ENCODE results near the gene OLR1.
A peak's percentile ranks its signal among the peaks of the same experiment; 100 is the strongest.

The OLR1 gene

DNA sequence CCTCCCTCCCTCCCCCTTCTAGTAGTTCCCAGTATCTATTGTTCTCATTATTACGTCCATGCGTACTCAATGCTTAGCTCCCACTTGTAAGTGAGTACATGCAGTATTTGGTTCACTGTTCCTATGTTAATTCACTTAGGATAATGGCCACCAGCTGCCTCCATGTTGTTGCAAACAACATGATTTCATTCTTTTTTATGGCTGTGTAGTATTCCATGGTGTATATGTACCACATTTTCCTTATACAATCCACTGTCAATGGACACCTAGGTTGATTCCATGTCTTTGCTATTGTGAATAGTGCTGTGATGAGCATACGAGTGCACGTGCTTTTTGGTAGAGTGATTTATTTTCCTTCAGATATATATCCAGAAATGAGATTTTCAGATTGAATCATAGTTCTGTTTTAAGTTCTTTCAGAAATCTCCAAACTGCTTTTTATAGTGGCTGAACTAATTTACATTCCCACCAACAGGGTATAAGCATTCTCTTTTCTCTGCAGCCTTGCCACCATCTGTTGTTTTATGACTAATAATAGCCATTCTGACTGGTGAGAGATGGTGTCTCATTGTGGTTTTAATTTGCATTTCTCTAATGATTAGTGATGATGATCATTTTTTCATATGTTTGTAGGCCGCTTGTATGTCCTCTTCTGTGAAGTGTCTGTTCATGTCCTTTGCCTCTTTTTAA is 24.1 kb downstream of the OLR1 start:
- DNase-seq (ENCODE audit: low read depth) = peak; percentile 35
- no peak overlapping the region for H3K4me3 ChIP-seq (ENCODE audit: low read length)
- TF ChIP-seq, protein P1, sequence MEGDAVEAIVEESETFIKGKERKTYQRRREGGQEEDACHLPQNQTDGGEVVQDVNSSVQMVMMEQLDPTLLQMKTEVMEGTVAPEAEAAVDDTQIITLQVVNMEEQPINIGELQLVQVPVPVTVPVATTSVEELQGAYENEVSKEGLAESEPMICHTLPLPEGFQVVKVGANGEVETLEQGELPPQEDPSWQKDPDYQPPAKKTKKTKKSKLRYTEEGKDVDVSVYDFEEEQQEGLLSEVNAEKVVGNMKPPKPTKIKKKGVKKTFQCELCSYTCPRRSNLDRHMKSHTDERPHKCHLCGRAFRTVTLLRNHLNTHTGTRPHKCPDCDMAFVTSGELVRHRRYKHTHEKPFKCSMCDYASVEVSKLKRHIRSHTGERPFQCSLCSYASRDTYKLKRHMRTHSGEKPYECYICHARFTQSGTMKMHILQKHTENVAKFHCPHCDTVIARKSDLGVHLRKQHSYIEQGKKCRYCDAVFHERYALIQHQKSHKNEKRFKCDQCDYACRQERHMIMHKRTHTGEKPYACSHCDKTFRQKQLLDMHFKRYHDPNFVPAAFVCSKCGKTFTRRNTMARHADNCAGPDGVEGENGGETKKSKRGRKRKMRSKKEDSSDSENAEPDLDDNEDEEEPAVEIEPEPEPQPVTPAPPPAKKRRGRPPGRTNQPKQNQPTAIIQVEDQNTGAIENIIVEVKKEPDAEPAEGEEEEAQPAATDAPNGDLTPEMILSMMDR (conservative IDR thresholded peaks at IDR 0.05; ENCODE audit: low read length) = no peak

DNA sequence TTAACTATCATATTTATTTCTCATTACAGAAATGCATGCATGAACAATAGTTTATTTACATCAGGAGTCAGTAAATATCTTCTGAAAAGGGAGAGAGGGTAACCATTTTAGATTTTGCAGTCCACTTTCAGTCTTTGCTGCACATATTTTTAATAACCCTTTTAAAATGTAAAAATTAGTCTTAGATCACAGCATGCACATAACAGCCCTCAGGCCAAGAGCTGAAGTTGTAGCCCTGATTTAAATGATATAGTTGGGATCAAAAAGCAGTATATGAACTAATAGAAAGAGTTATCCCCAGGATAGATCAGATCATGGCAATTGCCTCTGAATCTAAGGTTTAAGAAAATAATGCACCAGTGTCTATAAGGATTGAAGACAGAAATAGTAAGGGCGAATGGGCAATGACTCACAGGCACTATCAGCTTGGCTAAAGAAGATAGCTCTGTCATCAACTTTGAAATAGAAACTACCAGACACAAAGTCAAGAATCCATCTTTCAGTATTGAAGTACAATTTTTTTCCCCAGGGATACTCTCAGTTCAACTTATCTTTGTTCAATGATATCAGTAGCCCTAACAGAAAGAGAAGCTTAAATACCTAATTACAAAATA is 28.8 kb downstream of the OLR1 start:
- no peak for DNase-seq (ENCODE audit: low read depth)
- TF ChIP-seq, protein P1 (conservative IDR thresholded peaks at IDR 0.05; ENCODE audit: low read length) = no peak
- H3K4me3 ChIP-seq (ENCODE audit: low read length) = no peak overlapping the region

DNA sequence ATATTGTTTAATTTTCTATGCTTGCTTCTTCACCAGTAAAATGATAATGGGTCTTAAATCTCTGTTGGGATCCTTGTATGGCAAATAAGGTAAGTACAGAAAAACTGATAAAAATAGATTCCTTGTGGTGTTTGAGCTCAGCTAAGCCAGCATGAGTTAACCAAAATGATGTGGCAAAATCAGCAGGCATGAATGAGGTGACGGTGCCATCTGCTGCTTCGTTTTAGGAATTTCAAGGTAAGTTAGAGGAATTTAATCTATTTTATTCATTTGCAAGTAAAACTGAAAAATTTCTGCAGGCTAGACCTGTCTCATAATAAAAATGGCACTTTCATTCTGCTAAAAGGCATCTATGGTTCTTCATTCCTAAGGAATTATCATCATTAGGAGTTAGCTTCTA is 31.9 kb downstream of the OLR1 start:
- H3K4me3 ChIP-seq (ENCODE audit: low read length) = no peak overlapping the region
- TF ChIP-seq, protein P1 (conservative IDR thresholded peaks at IDR 0.05; ENCODE audit: low read length) = peak; percentile 73
- peak; percentile 70 for DNase-seq (ENCODE audit: low read depth)

DNA sequence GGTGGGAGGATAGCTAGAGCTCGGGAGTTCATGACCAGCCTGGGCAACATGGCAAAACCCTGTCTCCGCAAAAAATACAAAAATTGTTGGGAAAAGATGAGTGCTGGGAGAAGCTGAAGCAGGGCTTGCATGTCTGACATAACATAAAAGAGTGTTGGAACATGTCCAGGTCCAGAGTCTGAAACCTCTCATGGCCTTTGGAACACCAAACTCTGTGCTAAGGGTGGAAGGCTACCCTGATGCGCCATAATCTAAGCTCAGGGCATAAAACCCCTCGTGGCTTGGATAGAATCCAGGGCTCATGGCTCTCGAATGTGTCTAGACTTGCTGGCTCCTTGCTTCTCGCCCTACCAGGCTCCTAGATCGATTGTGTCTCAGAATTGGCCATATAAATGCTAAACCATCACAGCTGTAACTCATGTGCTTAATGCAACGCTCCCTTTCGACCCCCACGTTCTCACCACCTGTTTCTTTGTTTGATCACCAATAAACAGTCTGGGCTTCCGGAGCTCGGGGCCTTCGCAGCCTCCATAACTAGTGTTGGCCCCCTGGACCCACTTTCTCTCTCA is 35.2 kb downstream of the OLR1 start:
- no peak overlapping the region for H3K4me3 ChIP-seq (ENCODE audit: low read length)
- TF ChIP-seq, protein P1 (conservative IDR thresholded peaks at IDR 0.05; ENCODE audit: low read length) = no peak
- DNase-seq (ENCODE audit: low read depth) = peak; percentile 11

DNA sequence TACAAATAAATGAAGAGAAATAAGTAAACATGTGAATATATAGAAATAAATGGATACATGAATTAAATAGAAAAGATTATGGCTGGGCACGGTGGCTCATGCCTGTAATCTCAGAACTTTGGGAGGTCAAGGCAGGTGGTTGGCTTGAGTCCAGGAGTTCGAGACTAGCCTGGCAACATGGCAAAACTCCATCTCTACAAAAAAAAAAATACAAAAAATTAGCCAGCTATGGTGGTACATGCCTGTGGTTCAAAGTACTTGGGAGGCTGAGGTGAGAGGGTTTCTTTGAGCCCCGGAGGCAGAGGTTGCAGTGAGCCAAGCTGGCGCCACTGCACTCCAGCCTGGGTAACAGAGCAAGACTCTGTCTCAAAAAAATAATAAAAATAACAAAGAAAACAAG is 36.8 kb downstream of the OLR1 start:
- DNase-seq (ENCODE audit: low read depth) = no peak
- TF ChIP-seq, protein P1 (conservative IDR thresholded peaks at IDR 0.05; ENCODE audit: low read length) = no peak
- no peak overlapping the region for H3K4me3 ChIP-seq (ENCODE audit: low read length)

DNA sequence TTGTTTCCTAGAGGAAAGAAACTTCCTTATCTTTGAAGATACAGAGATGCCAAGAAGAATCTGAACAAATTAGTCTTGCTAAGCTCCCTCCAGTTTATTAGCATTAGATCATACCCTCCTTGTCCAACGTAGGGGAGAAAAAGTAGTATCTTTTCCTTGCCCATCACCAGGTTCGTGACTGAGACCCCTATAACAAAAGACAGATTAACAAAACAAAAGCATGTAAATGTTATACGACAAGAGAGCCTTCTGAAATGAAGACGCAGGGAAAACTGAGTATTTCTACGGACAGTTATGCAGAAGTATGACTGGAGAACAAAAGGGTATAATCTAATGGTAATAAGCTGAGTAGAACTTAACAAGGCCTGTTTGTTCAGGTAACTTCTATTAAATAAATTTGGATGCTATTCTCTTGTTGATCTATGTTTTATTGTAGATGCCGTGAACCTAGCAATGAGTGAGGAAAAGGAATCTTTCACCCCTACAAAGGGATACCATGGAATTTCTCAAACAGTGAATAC is 39.0 kb downstream of the OLR1 start:
- no peak overlapping the region for H3K4me3 ChIP-seq (ENCODE audit: low read length)
- TF ChIP-seq, protein P1 (conservative IDR thresholded peaks at IDR 0.05; ENCODE audit: low read length) = no peak

More for the DNA sequence above, 39.0 kb downstream of the OLR1 start:
- DNase-seq (ENCODE audit: low read depth) = no peak
